ENCODE data around the gene MKRN2. TPM values are rescaled to one million over a fixed set of nuclear protein-coding genes. Genes with fewer than 3 reads are reported as not detected.
"Not testable (repeated sequence)": the region's sequence is repeated elsewhere in the genome, so short reads cannot be mapped to it uniquely, and the experiment has no call there.

Gene MKRN2
- total RNA-seq, 4 donors from 2014 or later = 18.5 to 35.6 (median 29.3) TPM

- no peak for DNase-seq (ENCODE audit: low spot score in 2 of 2)
- WGBS, 2 donors = 38 to 45% methylated on average over 4 of the region's 4 CpGs
These were observed 72.7 kb downstream of the MKRN2 start for GRCh38 chr3:12629560-12629959.

GRCh38 chr3:12630292-12630691, 73.4 kb downstream of the MKRN2 start:
- no peak overlapping the region for H3K4me3 ChIP-seq (ENCODE audit: low read depth, poor library complexity, severe bottlenecking)
- intact Hi-C loops (cut with DNase I; ENCODE audit: low total_unique reads) = no loop called here
- DNase-seq (ENCODE audit: low spot score in 2 of 2) = no peak
- no peak for TF ChIP-seq CTCF (IDR thresholded peaks at IDR 0.05)
- TF ChIP-seq POLR2A (IDR thresholded peaks at IDR 0.05) = no peak
- 86 to 89% methylated on average over 2 of the region's 2 CpGs for WGBS, 2 donors

More at GRCh38 chr3:12629560-12629959, 72.7 kb downstream of the MKRN2 start:
- H3K4me3 ChIP-seq (ENCODE audit: low read depth, poor library complexity, severe bottlenecking) = no peak overlapping the region
- TF ChIP-seq CTCF (IDR thresholded peaks at IDR 0.05) (no peak), POLR2A (IDR thresholded peaks at IDR 0.05) (no peak)
- intact Hi-C loops (cut with DNase I; ENCODE audit: low total_unique reads) = no loop called here

GRCh38 chr3:12630843-12631242, 74.0 kb downstream of the MKRN2 start:
- intact Hi-C loops (cut with DNase I; ENCODE audit: low total_unique reads); H3K4me3 ChIP-seq (ENCODE audit: low read depth, poor library complexity, severe bottlenecking): not testable (repeated sequence)

GRCh38 chr3:12632523-12632922, 75.6 kb downstream of the MKRN2 start:
- H3K4me3 ChIP-seq (ENCODE audit: low read depth, poor library complexity, severe bottlenecking) = no peak overlapping the region
- intact Hi-C loops (cut with DNase I; ENCODE audit: low total_unique reads) = no loop called here
- TF ChIP-seq CTCF (IDR thresholded peaks at IDR 0.05) (no peak), POLR2A (IDR thresholded peaks at IDR 0.05) (no peak)
- no peak for DNase-seq (ENCODE audit: low spot score in 2 of 2)
- WGBS, 2 donors = 68 to 95% methylated on average over 2 of the region's 2 CpGs

More at GRCh38 chr3:12630843-12631242, 74.0 kb downstream of the MKRN2 start:
- 96 to 97% methylated on average over 7 of the region's 7 CpGs for WGBS, 2 donors
- DNase-seq (ENCODE audit: low spot score in 2 of 2) = not testable (repeated sequence)

GRCh38 chr3:12633108-12633507, 76.2 kb downstream of the MKRN2 start:
- intact Hi-C loops (cut with DNase I; ENCODE audit: low total_unique reads) = no loop called here
- no peak for DNase-seq (ENCODE audit: low spot score in 2 of 2)
- WGBS, 2 donors = 89 to 96% methylated on average over 4 of the region's 4 CpGs
- no peak overlapping the region for H3K4me3 ChIP-seq (ENCODE audit: low read depth, poor library complexity, severe bottlenecking)
- TF ChIP-seq CTCF (IDR thresholded peaks at IDR 0.05) (no peak), POLR2A (IDR thresholded peaks at IDR 0.05) (no peak)

Other genes starting within 250 kb of the MKRN2 start
- gene TSEN2, start 72.6 kb upstream of the MKRN2 start, total RNA-seq = 10 to 100 TPM in 2 of 4 donors, 1 to 10 TPM in 2; 7.8 to 17.8 (median 12.7) TPM
- gene MKRN2OS, start 11.6 kb upstream of the MKRN2 start, total RNA-seq = 1 to 10 TPM; 1.8 to 4.3 (median 3.2) TPM
- gene RAF1, start 107.0 kb downstream of the MKRN2 start, total RNA-seq = 100 to 1,000 TPM; 126 to 140 (median 131) TPM
- gene TMEM40, start 202.2 kb downstream of the MKRN2 start, total RNA-seq = 10 to 100 TPM; 46.4 to 93.6 (median 50.7) TPM
- 1 to 10 TPM in 3 of 4 donors, under 1 TPM in 1; 0.63 to 4.2 (median 2.8) TPM for gene CAND2, start 239.6 kb downstream of the MKRN2 start, total RNA-seq

All from lower leg skin (tissue), 4 donors.